ENCODE results near the gene RBM47.
"Not testable (repeated sequence)": the region's sequence is repeated elsewhere in the genome, so short reads cannot be mapped to it uniquely, and the experiment has no call there.

RBM47 gene

GRCh38 chr4:40437741-40438383 is 191.8 kb downstream of the RBM47 start:
- H3K4me1 Mint-ChIP-seq (ENCODE audit: low read depth) = peaks cover 20% of the 10 kb centered on the region
- H3K9me3 Mint-ChIP-seq = peaks cover 9% of the 10 kb centered on the region
- H3K27ac Mint-ChIP-seq = no peak overlapping the region
- no peaks in the 10 kb centered on the region for H3K27me3 Mint-ChIP-seq
- H3K36me3 Mint-ChIP-seq (ENCODE audit: low read depth) = peaks cover 84% of the 10 kb centered on the region
- intact Hi-C loops (cut with micrococcal nuclease) = no loop called here
- H3K4me3 Mint-ChIP-seq = no peak overlapping the region

- H3K27ac Mint-ChIP-seq; intact Hi-C loops (cut with micrococcal nuclease); H3K4me1 Mint-ChIP-seq (ENCODE audit: low read depth); H3K4me3 Mint-ChIP-seq; H3K27me3 Mint-ChIP-seq; H3K9me3 Mint-ChIP-seq: not testable (repeated sequence)
- peaks cover 91% of the 10 kb centered on the region for H3K36me3 Mint-ChIP-seq (ENCODE audit: low read depth)
Observed at GRCh38 chr4:40435306-40435705, 194.4 kb downstream of the RBM47 start.

- H3K4me3 Mint-ChIP-seq = no peak overlapping the region
- no peaks in the 10 kb centered on the region for H3K27me3 Mint-ChIP-seq
- peaks cover 97% of the 10 kb centered on the region for H3K36me3 Mint-ChIP-seq (ENCODE audit: low read depth)
- intact Hi-C loops (cut with micrococcal nuclease) = no loop called here
- H3K4me1 Mint-ChIP-seq (ENCODE audit: low read depth) = peaks cover 6% of the 10 kb centered on the region
- H3K27ac Mint-ChIP-seq = no peak overlapping the region
- H3K9me3 Mint-ChIP-seq = peaks cover 9% of the 10 kb centered on the region
Observed at GRCh38 chr4:40434126-40434687, 195.5 kb downstream of the RBM47 start.

GRCh38 chr4:40432504-40432903 is 197.2 kb downstream of the RBM47 start:
- no peak overlapping the region for H3K27ac Mint-ChIP-seq
- H3K36me3 Mint-ChIP-seq (ENCODE audit: low read depth) = peaks cover 95% of the 10 kb centered on the region
- peaks cover 21% of the 10 kb centered on the region for H3K4me1 Mint-ChIP-seq (ENCODE audit: low read depth)
- intact Hi-C loops (cut with micrococcal nuclease) = no loop called here
- H3K27me3 Mint-ChIP-seq = no peaks in the 10 kb centered on the region
- no peaks in the 10 kb centered on the region for H3K9me3 Mint-ChIP-seq
- no peak overlapping the region for H3K4me3 Mint-ChIP-seq

- intact Hi-C loops (cut with micrococcal nuclease); H3K27me3 Mint-ChIP-seq; H3K4me3 Mint-ChIP-seq; H3K9me3 Mint-ChIP-seq; H3K27ac Mint-ChIP-seq: not testable (repeated sequence)
- H3K4me1 Mint-ChIP-seq (ENCODE audit: low read depth) = peaks cover 41% of the 10 kb centered on the region
- H3K36me3 Mint-ChIP-seq (ENCODE audit: low read depth) = peaks cover 91% of the 10 kb centered on the region
Observed at GRCh38 chr4:40427871-40428270, 201.8 kb downstream of the RBM47 start.

GRCh38 chr4:40427128-40427527 is 202.5 kb downstream of the RBM47 start:
- Mint-ChIP-seq H3K9me3 (no peaks in the 10 kb centered on the region), H3K4me3 (no peak overlapping the region), H3K36me3 (ENCODE audit: low read depth) (peaks cover 91% of the 10 kb centered on the region), H3K4me1 (ENCODE audit: low read depth) (peaks cover 41% of the 10 kb centered on the region), H3K27me3 (no peaks in the 10 kb centered on the region), H3K27ac (peak overlapping the region; percentile 32)
- intact Hi-C loops (cut with micrococcal nuclease) = no loop called here

GRCh38 chr4:40425799-40426574 is 203.7 kb downstream of the RBM47 start:
- intact Hi-C loops (cut with micrococcal nuclease) = no loop called here
- peaks cover 41% of the 10 kb centered on the region for H3K4me1 Mint-ChIP-seq (ENCODE audit: low read depth)
- no peaks in the 10 kb centered on the region for H3K9me3 Mint-ChIP-seq
- no peak overlapping the region for H3K27ac Mint-ChIP-seq
- peaks cover 86% of the 10 kb centered on the region for H3K36me3 Mint-ChIP-seq (ENCODE audit: low read depth)
- no peaks in the 10 kb centered on the region for H3K27me3 Mint-ChIP-seq
- no peak overlapping the region for H3K4me3 Mint-ChIP-seq

- Mint-ChIP-seq H3K27ac (no peak overlapping the region), H3K4me3 (no peak overlapping the region), H3K9me3 (no peaks in the 10 kb centered on the region), H3K4me1 (ENCODE audit: low read depth) (peaks cover 30% of the 10 kb centered on the region), H3K36me3 (ENCODE audit: low read depth) (peaks cover 77% of the 10 kb centered on the region), H3K27me3 (no peaks in the 10 kb centered on the region)
- intact Hi-C loops (cut with micrococcal nuclease) = no loop called here
Observed at GRCh38 chr4:40423735-40424134, 205.9 kb downstream of the RBM47 start.

GRCh38 chr4:40421839-40422708 is 207.6 kb downstream of the RBM47 start:
- peaks cover 66% of the 10 kb centered on the region for H3K36me3 Mint-ChIP-seq (ENCODE audit: low read depth)
- H3K27ac Mint-ChIP-seq = no peak overlapping the region
- no peak overlapping the region for H3K4me3 Mint-ChIP-seq
- intact Hi-C loops (cut with micrococcal nuclease) = no loop called here
- H3K4me1 Mint-ChIP-seq (ENCODE audit: low read depth) = peaks cover 24% of the 10 kb centered on the region
- no peaks in the 10 kb centered on the region for H3K27me3 Mint-ChIP-seq
- no peaks in the 10 kb centered on the region for H3K9me3 Mint-ChIP-seq

- Mint-ChIP-seq H3K27me3 (peaks cover 3% of the 10 kb centered on the region), H3K9me3 (no peaks in the 10 kb centered on the region)
- intact Hi-C loops (cut with micrococcal nuclease) = no loop called here
Observed at GRCh38 chr4:40419231-40419912, 210.3 kb downstream of the RBM47 start.

GRCh38 chr4:40418430-40419230 is 211.0 kb downstream of the RBM47 start:
- intact Hi-C loops (cut with micrococcal nuclease) = no loop called here

More at GRCh38 chr4:40419231-40419912, 210.3 kb downstream of the RBM47 start:
- Mint-ChIP-seq H3K27ac (peak overlapping the region; percentile 31), H3K36me3 (ENCODE audit: low read depth) (peaks cover 41% of the 10 kb centered on the region), H3K4me3 (no peak overlapping the region), H3K4me1 (ENCODE audit: low read depth) (peaks cover 12% of the 10 kb centered on the region)

GRCh38 chr4:40417941-40418340 is 211.7 kb downstream of the RBM47 start:
- intact Hi-C loops (cut with micrococcal nuclease) = no loop called here
- Mint-ChIP-seq H3K27me3 (peaks cover 3% of the 10 kb centered on the region), H3K36me3 (ENCODE audit: low read depth) (peaks cover 29% of the 10 kb centered on the region), H3K4me1 (ENCODE audit: low read depth) (peaks cover 6% of the 10 kb centered on the region), H3K27ac (no peak overlapping the region), H3K9me3 (no peaks in the 10 kb centered on the region), H3K4me3 (no peak overlapping the region)

More at GRCh38 chr4:40418430-40419230, 211.0 kb downstream of the RBM47 start:
- Mint-ChIP-seq H3K4me3 (no peak overlapping the region), H3K27ac (no peak overlapping the region), H3K4me1 (ENCODE audit: low read depth) (peaks cover 9% of the 10 kb centered on the region), H3K9me3 (no peaks in the 10 kb centered on the region), H3K27me3 (peaks cover 3% of the 10 kb centered on the region), H3K36me3 (ENCODE audit: low read depth) (peaks cover 35% of the 10 kb centered on the region)

GRCh38 chr4:40414673-40415072 is 215.0 kb downstream of the RBM47 start:
- Mint-ChIP-seq H3K27me3 (peaks cover 3% of the 10 kb centered on the region), H3K9me3 (no peaks in the 10 kb centered on the region), H3K36me3 (ENCODE audit: low read depth) (peaks cover 3% of the 10 kb centered on the region), H3K4me3 (no peak overlapping the region), H3K27ac (peak overlapping the region; percentile 42), H3K4me1 (ENCODE audit: low read depth) (peaks cover 6% of the 10 kb centered on the region)
- intact Hi-C loops (cut with micrococcal nuclease) = no loop called here
